GDM1 (cell line): Measurements from ENCODE around the gene PDCD1.

ENCODE experiments used
- DNase-seq: peaks from one replicate; lab custom pipeline; 2025; lab: John Stamatoyannopoulos, UW

PDCD1 gene

DNA sequence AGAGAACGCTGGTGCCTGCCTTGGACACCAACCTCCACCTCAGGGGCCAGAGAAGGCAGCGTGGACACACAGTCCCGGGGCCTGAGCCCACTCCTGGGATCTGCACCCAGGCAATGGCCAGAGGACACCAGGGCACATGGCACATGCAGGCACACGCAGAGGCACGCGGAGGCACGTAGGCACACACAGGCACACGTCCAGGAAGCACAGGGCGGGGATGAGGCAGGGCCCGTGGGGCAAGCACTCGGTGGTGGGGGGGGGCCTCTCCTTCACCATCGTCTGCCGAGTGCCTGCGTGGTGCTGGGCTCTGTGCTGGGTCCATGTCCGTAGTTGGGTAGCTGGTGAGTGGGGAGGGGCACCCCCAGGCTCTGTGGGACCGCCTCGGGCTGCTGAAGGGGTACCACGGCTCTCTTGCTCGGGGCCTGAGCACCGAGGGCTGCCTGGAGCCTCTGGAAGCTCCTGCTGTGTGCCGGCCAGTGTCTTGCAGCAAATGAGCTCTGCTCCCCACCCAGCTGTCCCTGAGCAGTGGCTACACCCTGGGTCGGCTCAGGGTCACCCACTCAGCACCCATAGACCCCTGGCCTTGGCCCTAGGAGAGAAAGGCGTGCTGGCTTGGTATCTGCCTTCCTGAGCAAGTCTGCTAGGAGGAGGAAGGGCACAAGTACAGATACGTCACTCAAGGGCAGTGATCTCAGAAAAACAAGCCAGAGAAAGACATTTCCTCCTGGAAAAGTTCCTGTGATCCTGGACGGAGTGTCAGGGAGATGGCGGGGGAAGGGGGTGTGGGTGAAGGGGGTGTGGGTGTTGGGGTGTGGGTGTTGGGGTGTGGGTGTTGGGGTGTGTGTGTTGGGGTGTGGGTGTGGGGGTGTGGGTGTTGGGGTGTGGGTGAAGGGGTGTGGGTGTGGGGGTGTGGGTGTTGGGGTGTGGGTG, 37.3 kb upstream of the PDCD1 start:
- DNase-seq: no peak

DNA sequence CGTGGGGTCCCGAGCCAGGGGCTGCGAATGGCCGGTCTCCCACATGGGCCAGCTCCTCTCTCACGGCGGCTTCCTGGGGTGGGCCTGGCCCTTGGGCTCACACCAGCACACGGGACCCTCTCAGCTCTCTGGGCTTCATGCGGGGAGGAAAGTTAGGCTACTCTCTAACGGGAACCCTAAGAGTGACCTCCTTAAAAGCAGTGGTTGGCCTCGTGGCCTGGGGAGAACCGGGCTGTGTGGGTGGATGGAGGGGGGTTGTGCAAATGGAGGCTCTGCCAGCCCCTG, 36.7 kb upstream of the PDCD1 start:
- no peak for DNase-seq

DNA sequence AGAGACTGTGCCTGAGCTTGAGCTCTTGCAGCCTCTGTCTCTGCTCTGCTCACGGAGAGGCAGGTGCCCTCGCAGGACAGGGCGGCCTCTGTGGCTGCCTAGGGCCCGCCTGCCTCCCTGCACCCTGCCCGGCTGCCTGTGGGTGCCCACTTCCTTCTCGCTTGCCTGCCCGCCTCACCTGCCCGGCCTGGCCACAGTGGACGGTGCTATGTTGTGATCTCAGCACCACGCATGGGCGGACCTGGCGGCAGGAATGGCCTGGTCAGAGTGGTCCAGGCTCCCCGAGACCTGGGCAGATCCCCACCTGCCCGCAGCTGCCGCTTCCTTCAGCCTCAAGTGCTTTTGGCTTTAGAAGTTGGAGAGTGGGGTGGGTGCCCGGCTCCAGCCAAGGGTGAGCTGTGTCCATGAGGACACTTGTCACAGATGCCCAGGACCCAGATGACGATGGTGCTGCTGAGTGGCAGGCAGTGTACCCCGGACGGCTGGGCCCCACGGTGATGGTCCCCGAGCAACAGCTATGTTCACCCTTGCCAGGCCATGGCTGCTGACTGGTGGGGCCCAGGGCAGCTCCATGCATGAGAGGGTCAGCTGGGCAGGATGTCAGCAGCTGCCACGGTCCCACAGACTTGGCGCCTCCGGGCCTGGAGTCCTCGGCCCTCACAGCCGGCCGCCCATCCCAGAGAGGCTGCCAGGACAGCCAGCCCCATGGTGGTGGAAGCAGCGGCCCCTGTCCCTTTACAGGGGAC, 36.2 kb upstream of the PDCD1 start:
- no peak for DNase-seq

GRCh38 chr2:241894056-241894641, 35.5 kb upstream of the PDCD1 start:
- no peak for DNase-seq

GRCh38 chr2:241893265-241893664, 34.6 kb upstream of the PDCD1 start:
- no peak for DNase-seq

DNA sequence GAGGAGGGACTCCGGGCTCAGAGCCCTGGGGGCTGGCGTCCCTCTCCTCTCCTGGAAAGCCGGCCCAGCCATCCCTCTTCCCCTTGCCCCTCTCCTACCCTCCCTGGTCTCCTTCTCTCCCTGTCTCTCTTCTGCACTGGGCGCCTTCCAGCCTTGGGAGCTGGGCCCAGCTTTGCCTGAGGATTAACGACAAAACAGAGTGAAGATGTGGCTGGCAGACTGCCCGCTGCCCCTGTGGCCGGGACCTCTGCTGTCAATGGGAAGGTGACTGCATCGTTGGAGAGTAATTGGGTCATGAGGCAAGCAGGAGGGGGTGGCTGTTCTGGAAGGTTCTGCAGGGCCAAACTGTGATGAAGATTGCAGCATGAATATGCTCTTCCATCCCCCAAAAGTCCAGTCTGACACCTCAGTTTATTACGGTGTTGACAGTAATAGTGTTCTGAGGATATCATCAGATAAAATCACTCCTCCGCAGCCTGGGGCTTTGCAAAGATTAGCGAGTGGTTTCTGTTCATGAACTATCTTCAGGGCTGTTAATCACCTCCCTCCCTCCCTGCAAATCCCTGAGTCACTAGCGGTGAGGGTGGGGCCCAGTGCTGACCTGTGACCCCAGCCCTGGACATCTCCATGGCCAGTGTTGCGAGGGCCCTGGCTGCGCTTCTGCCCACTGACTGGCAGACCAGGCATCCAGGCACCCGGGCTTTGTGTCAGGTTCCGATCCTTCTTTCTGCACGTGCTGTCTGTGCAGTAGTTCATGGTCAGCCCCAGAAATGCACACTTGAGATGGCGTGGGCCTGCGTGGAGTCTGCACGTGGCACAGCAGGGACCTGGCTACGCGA, 33.8 kb upstream of the PDCD1 start:
- no peak for DNase-seq

DNA sequence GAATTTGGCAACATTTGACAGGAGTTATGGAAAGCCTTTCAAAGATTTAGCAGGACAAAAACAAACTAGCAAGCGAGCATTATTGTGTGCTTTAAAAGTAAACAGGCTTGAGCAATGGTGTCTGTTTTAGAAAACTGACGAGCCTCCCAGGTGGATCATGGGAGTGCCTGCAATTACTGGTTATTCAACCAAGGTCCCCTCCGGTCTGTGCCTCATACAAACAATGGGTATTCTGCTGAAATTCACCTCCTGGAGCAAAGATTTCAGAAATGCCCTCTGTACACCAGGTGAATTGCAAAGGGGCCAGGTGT, 33.2 kb upstream of the PDCD1 start:
- DNase-seq: no peak

DNA sequence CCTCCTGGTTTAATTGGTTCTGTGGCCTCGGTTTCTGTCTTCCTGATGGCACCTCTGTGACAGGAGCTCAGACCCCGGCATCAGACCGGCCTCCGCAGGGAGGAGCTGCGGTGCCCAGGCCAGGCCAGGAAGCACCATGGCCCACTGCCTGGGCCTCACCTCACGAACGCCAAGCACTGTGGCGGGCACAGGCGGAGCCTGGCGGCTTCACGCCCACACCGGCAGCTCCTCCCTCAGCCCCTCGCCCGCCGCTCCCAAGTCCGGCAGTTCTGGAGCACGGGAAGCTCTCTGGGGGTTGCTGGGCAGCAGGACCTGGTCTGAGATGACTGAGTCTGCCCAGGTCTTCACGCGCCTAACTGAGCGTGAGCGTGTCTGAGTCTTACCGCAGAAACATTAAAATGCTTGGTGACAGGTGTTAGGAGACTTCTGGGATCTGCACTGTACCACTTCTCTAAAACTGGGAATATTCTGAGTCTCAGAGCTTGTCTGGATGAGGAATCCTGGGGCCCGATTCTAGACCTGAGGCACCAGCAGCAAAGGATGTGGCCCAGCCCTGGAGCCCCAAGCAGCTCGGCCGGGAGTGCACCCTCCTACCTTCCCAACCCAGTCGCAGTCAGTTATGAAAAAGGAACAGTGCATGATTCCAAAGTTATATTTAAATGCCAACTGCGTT, 32.8 kb upstream of the PDCD1 start:
- DNase-seq: no peak

DNA sequence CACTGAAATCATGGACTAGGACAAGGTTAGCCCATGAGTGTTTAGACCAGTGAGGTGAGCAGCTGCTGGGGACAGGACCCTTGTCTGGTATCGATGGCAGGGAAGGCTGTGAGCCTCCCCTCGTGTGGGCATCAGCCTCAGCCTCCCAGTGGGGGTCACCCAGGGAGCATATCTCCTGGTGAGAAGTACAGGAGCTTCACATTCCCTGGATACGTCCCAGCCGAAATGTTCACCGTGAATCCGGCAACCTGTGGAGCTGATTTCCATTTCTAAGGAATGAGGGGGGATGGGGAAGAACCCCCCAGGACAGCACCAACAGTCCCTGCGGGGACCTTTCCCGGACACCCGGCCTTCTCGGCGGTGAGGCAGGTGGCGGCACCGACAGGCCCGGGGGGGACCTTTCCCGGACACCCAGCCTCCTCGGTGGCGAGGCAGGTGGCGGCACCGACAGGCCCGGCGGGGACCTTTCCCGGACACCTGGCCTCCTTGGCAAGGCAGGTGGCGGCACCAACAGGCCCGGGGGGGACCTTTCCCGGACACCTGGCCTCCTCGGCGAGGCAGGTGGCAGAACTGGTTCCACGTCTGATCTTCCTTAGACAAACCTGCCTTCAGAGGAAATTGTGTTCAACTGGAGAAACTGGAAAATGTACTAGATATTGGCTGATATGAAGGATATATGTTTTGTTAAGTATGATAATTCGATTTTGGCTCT, 32.0 kb upstream of the PDCD1 start:
- DNase-seq: no peak

GRCh38 chr2:241888641-241889040, 29.9 kb upstream of the PDCD1 start:
- no peak for DNase-seq

GRCh38 chr2:241887806-241888522, 29.3 kb upstream of the PDCD1 start:
- no peak for DNase-seq

GRCh38 chr2:241886840-241887447, 28.2 kb upstream of the PDCD1 start:
- no peak for DNase-seq

DNA sequence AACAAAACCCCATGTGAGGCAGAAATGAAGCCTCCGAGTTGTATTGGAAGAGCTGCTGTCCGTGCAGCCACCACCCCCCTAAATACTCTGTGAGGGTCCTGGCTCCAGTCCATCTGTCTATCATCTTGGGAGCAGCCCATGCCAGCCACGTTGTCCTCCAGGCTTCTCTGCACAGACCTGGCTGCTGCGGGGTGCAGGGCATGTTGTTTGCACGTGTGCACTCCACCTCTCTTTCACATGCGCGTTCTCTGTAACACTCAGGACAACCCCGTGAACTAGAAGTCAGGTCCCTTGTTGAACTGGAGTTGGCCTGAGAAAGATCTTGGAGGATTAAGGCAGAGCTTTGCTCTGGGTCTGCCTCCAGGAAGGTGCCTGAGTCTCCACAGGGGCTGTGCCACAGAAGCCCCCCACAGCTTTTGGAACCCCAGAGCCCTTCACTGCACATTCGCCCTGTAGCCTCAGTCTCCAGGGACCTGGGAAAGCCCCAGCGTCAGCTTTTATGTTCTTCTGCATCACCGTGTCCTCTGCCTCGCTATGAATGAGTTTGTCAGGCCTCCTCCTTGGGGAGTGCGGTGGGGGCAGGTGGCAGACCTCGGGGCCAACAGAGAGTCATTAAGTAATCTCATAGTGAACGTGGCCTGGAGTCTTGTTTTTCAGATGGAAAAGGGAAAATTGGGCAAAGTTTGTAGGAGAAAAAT, 27.4 kb upstream of the PDCD1 start:
- no peak for DNase-seq

- DNase-seq: no peak
These were observed 26.7 kb upstream of the PDCD1 start for GRCh38 chr2:241885291-241885945.

GRCh38 chr2:241884951-241885290, 26.2 kb upstream of the PDCD1 start:
- DNase-seq: no peak

DNA sequence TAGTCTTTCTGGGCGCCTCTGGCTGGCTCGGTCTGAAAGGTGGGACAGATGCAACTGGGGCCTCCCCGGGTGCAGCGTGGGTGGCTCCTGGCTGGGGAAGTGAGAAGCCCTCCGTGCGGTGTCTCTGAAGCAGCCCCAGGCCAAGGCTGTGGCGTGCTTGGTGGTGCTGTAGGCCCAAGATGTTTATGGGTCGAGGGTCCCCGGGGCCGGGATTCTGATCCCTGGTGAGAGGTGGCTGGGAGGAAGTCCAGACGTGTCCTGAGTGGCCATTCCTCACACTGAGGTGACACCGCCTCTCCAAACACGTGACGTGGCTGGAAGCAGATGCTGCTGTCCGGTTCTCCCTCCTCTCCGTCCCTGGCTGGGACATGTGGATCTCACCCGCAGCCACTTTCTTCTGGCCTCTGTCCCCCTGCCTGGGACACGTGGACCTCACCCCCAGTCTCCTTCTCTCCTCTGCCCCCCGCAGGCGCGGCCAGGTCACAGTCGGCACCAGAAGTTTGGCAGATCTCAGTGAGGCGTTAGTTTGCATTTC, 23.5 kb upstream of the PDCD1 start:
- DNase-seq: no peak

GRCh38 chr2:241880311-241881073, 21.8 kb upstream of the PDCD1 start:
- no peak for DNase-seq

- DNase-seq: no peak
These were observed 20.6 kb upstream of the PDCD1 start for GRCh38 chr2:241879326-241879725.
